Nephron (organoid): ENCODE measurements around the gene CSMD2.
"Not testable (repeated sequence)": the region's sequence is repeated elsewhere in the genome, so short reads cannot be mapped to it uniquely, and the experiment has no call there.

Experiments
- H3K27ac Mint-ChIP-seq, 3 experiments: 2 replicates each; pipeline ENCODE4 v1.8.0; 2020; ENCODE audit warnings: mixed read lengths in 3 of 3, mild to moderate bottlenecking in 2 of 3, moderate library complexity in 1 of 3
- H3K27me3 Mint-ChIP-seq: 2 replicates; pipeline ENCODE4 v1.8.0; 2021; ENCODE audit warnings: low read depth, mild to moderate bottlenecking, moderate library complexity, mixed read lengths
- H3K36me3 Mint-ChIP-seq: 2 replicates; pipeline ENCODE4 v1.8.0; 2020; ENCODE audit warnings: low read depth, mixed read lengths
- H3K4me1 Mint-ChIP-seq: 2 replicates; pipeline ENCODE4 v1.8.0; 2020; ENCODE audit warnings: mixed read lengths
- H3K4me3 Mint-ChIP-seq, 3 experiments: 2 replicates each; pipeline ENCODE4 v1.8.0; 2020; ENCODE audit warnings: mild to moderate bottlenecking in 3 of 3, mixed read lengths in 3 of 3, moderate library complexity in 2 of 3
- H3K9me3 Mint-ChIP-seq: 2 replicates; pipeline ENCODE4 v1.8.0; 2020; ENCODE audit warnings: mixed read lengths
- TF ChIP-seq, protein P1 (sequence below), 3 experiments: fragments of 200-600 bp; sonication (generic); IDR thresholded peaks; one replicate each; pipeline ENCODE4 v1.5.0; 2021; ENCODE audit warnings: antibody characterized with exemption in 3 of 3; ENCODE audit not compliant: unreplicated experiment in 3 of 3

CSMD2 gene

DNA sequence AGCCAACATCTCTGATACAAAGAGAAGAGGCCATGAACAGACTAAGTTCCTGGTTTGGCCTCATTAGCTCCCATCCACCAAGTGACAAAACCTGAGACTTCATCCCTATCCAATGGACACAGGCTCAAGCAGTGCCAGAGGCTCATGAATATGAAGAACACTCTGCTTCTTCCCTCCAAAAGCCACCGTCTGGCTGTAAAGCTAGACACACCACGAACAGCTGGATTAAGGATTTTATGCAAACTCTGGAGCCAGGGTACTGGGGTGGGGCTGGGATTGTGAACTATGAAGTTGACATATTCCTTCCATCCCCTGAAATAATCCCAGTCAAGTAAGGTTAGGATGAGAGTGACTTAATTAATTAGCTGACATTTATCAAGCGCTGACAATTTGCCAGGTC lies 139.4 kb downstream of the CSMD2 start:
- TF ChIP-seq, protein P1, sequence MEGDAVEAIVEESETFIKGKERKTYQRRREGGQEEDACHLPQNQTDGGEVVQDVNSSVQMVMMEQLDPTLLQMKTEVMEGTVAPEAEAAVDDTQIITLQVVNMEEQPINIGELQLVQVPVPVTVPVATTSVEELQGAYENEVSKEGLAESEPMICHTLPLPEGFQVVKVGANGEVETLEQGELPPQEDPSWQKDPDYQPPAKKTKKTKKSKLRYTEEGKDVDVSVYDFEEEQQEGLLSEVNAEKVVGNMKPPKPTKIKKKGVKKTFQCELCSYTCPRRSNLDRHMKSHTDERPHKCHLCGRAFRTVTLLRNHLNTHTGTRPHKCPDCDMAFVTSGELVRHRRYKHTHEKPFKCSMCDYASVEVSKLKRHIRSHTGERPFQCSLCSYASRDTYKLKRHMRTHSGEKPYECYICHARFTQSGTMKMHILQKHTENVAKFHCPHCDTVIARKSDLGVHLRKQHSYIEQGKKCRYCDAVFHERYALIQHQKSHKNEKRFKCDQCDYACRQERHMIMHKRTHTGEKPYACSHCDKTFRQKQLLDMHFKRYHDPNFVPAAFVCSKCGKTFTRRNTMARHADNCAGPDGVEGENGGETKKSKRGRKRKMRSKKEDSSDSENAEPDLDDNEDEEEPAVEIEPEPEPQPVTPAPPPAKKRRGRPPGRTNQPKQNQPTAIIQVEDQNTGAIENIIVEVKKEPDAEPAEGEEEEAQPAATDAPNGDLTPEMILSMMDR (IDR thresholded peaks at IDR 0.05; ENCODE audit: unreplicated experiment in 3 of 3): no peak
- Mint-ChIP-seq H3K4me3 (no peak overlapping the region), H3K27ac (no peak overlapping the region), H3K4me1 (no peaks in the 10 kb centered on the region), H3K36me3 (no peaks in the 10 kb centered on the region), H3K9me3 (no peaks in the 10 kb centered on the region), H3K27me3 (peaks cover 17% of the 10 kb centered on the region)

DNA sequence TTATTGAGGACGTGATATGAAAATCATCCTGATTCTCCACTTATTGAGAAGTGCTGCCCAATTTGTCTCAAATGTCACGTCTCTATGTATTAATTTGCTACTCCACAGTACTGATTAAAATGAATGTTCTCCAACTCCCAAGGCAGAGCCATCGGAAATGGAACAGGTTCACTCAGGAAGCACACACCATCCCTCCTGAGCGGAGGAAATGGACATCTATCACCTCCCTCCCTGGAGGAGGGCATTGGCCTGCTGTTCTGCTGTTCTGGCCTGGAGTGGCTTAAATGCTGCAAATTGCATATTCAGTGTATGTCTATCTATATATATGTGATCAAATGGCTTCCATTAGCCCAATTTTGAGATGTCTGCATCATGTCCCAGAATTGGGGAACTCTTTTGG lies 140.5 kb downstream of the CSMD2 start:
- Mint-ChIP-seq H3K9me3 (no peaks in the 10 kb centered on the region), H3K36me3 (no peaks in the 10 kb centered on the region), H3K4me3 (no peak overlapping the region)

DNA sequence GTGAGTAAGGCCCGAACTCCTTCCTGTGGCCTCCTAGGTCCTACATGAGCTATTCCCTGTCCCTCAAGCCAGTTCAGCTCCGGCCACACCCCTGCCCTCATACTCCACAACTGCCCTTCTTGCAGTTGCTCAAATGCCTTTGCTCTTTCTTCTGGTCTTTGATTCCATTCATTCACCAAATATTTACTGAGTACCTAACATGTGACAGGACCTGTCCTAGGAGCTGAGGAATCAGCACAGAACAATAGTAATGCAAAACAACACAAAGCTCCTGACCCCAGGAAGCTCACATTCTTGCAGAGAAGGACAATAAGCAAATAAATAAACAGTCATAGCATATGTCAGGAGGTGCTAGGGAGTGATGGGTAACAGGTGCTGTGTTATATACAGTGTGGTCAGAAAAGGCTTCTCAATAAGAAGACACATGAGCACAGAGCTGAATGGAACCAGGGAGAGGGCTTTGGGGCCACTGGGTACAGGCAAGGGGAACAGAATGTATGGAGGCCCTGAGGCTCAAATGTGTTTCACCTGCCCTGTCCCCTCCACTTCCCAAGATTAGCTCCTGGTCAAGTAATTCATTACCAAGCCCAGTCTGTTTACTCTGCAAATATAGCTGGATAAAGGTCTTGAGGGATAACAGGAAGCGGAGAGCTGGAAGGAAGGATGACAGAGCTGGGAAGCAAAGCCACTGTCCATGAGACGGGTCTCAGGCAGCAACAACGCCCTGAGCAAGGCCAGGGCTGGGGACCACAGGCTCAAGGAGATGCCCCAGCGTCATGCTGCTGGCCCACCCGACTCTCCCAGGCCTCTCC lies 145.1 kb downstream of the CSMD2 start:
- Mint-ChIP-seq H3K9me3 (no peaks in the 10 kb centered on the region), H3K36me3 (no peaks in the 10 kb centered on the region), H3K27ac (peak overlapping the region in 1 of 3 experiments; percentile 55), H3K4me1 (no peaks in the 10 kb centered on the region), H3K27me3 (peaks cover 8% of the 10 kb centered on the region), H3K4me3 (no peak overlapping the region)
- TF ChIP-seq, protein P1 (IDR thresholded peaks at IDR 0.05; ENCODE audit: unreplicated experiment in 3 of 3): no peak

More for the DNA sequence above, 140.5 kb downstream of the CSMD2 start:
- Mint-ChIP-seq H3K27me3 (peaks cover 17% of the 10 kb centered on the region), H3K27ac (no peak overlapping the region), H3K4me1 (no peaks in the 10 kb centered on the region)
- TF ChIP-seq, protein P1 (IDR thresholded peaks at IDR 0.05; ENCODE audit: unreplicated experiment in 3 of 3): no peak

DNA sequence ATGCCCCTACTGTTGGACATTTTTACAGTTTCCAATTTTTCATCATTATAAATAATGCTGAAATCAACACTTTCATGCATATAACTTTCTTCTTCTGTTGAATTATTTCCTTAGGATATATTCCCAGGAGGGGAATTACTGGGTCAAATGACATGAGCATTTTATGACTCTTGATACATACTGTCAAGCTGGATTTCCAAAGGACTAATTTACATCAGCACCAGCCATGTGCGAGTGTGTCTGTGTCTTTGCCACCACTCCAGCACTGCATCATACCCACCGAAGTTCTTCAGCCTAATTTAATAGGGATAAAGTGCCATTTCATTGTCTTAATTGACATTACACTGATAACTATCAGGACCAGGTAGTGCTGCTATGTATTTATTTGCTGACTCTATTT lies 146.7 kb downstream of the CSMD2 start:
- Mint-ChIP-seq H3K27me3 (peaks cover 15% of the 10 kb centered on the region), H3K4me1 (no peaks in the 10 kb centered on the region), H3K36me3 (no peaks in the 10 kb centered on the region), H3K27ac (no peak overlapping the region), H3K4me3 (no peak overlapping the region), H3K9me3 (no peaks in the 10 kb centered on the region)
- TF ChIP-seq, protein P1 (IDR thresholded peaks at IDR 0.05; ENCODE audit: unreplicated experiment in 3 of 3): no peak

DNA sequence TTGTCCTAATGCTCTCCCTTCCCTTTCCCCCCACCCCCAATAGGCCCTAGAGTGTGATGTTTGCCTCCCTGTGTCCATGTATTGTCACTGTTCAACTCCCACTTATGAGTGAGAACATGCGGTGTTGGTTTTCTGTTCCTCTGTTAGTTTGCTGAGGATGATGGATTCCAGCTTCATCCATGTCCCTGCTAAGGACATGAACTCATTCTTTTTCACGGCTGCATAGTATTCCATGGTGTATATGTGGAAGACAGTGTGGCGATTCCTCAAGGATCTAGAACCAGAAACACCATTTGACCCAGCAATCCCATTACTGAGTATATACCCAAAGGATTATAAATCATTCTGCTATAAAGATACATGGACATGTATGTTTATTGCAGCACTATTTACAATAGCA lies 148.7 kb downstream of the CSMD2 start:
- H3K4me3 Mint-ChIP-seq, H3K4me1 Mint-ChIP-seq, H3K27ac Mint-ChIP-seq, H3K9me3 Mint-ChIP-seq, H3K36me3 Mint-ChIP-seq: not testable (repeated sequence)
- peaks cover 18% of the 10 kb centered on the region for H3K27me3 Mint-ChIP-seq

DNA sequence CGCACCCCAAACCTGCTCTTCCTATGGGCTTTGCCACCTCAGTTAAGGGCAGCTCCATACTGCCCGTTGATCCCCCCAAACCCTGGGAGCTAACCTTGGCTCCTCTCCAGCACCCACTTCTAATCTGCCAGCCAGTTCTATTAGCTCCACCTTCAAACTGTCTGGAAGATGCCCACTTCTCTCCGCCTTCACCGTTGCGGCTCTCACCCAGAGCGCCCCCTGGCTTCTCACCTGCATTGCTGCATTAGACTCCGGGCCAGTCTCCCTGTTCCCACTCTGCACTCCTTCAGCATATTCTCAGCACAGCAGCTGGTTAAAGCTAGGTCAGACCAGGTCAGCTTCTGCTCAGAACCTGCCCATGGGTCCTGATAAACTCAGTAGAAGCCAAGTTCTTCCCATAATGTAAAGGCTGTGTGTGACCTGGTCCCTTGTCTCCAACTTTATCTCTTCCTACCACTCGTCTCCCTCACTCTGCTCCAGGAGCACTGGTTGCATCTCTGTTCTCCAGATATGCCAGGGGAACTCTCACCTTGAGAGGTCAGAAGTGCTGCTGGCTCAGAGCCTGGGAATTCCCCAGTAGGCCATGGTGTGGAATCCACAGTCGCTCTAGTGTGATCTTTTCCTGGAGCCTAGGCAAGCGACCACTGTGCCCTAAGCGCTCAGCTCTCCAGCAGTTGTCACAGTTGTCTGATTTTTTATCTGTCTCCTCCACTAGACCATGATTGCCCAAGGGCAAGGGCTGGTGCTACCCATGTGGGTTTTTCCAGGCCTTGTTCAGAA lies 150.9 kb downstream of the CSMD2 start:
- TF ChIP-seq, protein P1 (IDR thresholded peaks at IDR 0.05; ENCODE audit: unreplicated experiment in 3 of 3): peak; percentile 30 to 59 (median 44)
- no peak overlapping the region for H3K4me3 Mint-ChIP-seq
- H3K4me1 Mint-ChIP-seq: peaks cover 6% of the 10 kb centered on the region

More for the DNA sequence above, 150.9 kb downstream of the CSMD2 start:
- Mint-ChIP-seq H3K9me3 (no peaks in the 10 kb centered on the region), H3K27ac (peak overlapping the region in 1 of 3 experiments; percentile 72), H3K27me3 (peaks cover 16% of the 10 kb centered on the region), H3K36me3 (no peaks in the 10 kb centered on the region)
